NCI-H128 (cell line): ENCODE results near the gene C2orf72.

Experiments
- DNase-seq: peaks from one replicate; lab custom pipeline; 2025; ENCODE audit not compliant: unreplicated experiment; lab: John Stamatoyannopoulos, UW

Gene C2orf72

DNA sequence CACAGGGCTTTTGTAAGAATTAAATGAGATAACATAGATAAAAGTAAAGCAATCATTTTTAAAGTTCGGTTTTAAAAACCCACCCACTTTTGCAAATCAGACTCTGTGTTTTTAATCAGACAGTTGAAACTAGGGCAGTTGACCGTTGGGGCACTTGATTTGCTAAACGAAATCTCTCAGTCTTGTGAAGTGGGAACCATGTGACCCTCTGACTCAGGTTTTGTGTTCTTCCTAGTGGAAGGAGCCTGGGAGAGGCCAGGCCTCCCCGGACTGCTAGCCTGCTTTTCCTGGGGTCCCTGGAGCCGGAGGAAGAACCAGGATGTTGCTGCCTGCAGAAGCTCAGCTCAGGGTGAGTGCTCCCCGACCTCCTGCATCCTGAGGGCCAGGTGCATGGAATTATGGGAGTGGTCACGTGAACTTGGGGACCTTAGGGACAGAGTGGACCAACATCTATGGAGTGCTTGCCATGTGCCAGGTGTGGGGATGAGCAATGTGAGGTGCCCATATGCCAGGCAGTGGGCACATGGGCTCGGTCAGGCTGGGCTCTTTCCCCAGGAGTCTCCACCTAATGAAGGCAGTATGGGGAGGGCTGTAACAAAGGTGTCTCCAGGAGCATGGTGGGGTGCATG lies 3.9 kb downstream of the C2orf72 start:
- DNase-seq, result no peak

DNA sequence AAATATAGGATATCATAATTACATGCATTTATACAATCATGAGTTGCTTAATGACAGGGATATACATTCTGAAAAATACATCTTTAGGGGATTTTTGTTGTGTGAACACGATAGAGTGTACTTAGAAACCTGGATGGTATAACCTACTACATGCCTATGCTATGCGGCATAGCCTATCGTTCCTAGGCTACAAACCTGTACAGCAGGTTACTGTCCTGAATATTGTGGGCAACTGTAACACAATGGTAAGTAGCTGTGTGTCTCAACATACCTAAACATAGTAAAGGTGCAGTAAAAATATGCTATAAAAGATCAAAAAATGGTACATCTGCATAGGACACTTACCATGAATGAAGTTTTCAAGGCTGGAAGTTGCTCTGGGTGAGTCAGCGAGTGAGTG lies 6.5 kb downstream of the C2orf72 start:
- DNase-seq, result no peak

DNA sequence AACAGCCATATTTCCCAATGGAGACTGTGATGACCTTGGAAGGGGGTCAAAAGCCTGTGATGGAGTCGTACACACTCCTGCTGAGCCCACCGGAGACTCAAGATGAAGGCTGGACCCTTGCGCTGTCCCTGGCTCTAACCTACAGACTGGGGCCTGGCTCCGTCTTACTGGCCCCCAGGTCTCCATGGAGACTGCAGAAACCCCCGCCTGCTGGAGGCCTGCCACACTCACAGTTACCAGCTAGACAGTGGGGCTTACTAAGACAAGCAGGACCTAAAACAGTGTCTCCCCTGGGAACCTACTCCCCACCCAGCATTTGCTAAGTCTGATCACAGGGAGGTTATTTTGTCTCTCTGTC lies 9.6 kb downstream of the C2orf72 start:
- DNase-seq, result no peak

DNA sequence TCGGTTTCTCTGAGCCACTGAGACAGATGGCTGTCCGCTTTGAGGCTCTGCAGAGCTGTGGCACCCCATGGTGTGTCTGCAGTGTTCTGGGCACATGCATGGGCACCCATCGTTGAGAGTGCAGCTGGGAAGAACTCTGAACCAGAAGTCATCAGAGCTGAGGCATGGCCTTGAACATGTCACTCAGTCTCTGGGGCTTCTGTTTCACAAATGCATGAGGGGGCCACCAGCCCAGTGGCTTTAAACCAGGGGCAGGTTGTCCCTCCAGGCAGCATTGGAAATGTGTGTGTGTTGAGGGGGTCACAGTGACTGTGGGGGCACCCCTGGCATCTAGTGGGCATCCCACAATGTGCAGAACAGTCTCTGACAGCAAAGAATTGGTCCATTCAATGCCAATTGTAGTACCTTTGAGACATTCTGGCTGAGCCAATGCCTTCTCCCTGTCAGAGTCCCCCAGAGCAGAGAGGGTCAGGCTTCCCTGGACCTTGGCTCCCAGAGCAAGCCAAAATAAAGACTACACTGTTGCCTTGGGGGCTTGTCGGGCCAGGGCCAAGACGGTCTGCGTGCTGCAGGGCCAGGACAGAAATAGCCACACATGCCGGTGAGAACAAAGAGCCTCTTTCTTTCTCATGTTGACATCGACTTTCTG lies 10.1 kb downstream of the C2orf72 start:
- no peak for DNase-seq

DNA sequence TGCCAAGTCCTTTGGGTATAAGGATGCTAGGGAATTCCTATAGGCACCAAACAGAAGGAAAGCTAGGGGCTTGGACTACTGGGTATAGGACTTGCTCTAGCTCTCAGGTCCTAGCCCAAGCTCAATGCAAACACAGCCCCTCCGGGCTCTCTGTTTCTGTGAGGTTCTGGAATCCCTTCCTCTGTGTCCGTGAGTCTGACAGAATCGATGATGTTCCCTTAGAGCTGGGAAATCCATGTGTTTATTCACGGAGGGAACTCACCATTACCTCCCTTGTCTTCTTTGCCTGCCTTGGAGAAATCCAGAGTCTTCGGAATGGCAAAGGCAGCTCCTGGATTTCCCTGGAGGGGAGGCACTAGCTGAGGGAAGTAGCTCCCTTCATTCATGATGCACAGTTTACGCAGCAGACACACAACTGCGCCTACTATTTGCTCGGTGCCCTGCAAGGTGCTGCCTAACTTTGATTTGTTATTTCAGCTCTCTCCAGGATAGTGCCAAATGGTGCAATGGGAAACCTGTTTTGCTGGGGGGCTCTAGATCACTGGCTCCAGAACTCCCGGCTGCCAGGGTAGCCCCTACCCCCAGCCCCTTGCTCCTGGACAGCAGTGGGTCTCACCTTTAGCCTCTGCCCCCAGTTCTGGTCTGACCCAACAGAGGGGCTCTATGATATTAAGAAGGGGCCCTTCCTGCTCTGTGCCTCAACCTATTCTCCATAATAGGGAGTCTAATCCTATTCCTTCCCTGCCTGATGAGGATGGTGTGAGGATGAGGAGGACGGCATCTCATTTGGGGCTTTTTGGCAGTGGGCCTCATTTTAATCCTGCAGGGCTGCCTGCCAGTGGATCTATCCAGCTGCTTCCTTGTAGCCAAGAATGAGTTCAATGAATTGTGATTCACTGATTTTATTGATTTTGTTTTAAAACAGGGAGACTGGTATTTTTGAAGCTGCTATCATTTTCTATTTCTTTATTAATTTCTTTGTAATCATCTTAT lies 10.9 kb downstream of the C2orf72 start:
- DNase-seq, result no peak

DNA sequence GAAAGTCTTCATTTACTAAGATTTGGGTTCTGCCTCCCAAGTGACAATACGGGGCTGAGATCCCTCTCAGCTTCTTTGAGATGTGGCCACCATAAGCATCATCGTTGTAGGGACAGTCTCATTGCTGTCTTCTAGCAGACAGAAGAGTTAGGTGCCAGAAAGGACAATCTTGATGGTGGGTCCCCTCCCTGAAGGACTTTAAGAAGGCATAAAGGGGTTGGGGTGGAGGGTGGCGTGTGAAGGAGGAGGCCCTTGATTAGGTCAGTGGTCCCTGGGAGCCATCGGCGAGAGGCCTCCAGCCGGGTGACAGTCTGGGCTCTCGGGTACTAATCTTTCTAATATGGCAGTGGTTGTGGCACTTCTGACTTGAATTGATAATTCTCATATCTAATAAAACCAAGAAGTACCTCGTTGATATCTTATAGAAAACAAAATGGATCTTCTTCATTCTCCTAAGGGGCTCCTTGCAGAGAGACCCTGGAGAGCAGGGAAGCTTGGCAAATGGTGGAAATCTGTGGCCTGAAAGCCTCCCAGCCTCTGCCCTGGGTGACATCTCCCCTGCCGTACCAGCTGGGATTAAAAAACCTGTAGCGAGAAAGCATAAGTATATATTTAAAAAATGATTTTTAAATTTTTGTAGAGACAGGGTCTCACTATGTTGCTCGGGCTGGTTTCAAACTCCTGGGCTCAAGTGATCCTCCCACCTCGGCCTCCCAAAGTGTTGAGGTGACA lies 12.1 kb downstream of the C2orf72 start:
- DNase-seq, result no peak

DNA sequence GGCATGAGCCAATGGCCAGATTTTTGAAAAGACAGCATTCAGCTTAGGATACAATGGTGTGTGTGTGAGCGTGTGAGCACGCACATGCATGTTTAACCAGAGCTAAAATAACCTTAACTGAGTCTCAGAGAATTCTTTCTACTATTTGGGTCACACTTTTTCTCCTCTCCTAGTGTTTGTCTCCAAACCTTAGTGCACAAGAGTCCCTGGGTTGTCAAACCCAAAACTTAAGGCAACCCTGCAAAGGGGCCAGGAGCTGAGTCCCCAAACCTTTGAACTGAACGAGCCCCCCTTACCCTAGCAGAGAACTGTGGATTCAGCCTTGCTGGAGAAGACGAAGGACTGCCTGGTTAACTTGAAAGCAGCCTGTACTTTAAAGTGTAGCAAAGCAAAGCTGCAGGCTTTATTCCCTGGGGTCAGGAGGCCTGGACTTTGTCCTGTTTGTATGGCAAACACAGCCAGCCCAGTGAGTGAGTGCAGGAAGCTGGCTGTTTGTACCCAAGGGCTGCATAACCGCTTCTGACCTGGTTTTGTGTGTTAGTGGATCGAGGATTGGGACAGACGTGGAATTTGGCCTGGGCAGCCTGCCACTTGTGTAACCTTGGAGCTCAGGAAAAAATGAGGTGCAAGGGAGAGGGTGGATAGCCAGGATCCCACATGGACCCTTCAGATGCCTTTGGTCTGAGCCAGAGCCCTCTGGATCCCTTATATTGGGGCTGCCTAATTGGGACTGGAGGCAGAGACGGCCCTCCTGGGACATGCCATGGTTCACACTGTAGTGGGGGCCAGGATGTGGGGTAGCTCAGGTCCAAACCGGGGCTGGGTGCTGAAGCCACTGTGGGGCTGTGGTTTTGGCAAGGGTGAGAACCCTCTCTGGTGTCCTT lies 12.9 kb downstream of the C2orf72 start:
- no peak for DNase-seq

DNA sequence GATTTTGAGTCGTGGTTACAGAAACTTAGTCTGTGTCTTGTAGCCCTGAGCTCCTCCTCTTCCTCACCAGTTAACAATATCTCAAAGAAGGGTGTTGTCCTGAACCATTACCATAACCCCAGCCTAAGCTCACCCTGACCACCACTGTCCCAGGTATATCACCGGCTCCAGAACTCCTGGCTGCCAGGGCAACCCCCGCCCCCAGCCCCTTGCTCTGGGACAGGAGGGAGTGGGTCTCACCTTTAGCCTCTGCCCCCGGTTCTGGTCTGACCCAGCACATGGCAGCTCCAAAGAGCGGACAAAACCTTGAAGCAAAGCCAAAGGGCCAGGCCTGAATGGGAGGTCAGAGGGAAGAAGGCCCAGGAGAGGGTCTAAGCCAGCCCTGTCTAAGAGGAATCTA lies 13.8 kb downstream of the C2orf72 start:
- DNase-seq, result no peak

DNA sequence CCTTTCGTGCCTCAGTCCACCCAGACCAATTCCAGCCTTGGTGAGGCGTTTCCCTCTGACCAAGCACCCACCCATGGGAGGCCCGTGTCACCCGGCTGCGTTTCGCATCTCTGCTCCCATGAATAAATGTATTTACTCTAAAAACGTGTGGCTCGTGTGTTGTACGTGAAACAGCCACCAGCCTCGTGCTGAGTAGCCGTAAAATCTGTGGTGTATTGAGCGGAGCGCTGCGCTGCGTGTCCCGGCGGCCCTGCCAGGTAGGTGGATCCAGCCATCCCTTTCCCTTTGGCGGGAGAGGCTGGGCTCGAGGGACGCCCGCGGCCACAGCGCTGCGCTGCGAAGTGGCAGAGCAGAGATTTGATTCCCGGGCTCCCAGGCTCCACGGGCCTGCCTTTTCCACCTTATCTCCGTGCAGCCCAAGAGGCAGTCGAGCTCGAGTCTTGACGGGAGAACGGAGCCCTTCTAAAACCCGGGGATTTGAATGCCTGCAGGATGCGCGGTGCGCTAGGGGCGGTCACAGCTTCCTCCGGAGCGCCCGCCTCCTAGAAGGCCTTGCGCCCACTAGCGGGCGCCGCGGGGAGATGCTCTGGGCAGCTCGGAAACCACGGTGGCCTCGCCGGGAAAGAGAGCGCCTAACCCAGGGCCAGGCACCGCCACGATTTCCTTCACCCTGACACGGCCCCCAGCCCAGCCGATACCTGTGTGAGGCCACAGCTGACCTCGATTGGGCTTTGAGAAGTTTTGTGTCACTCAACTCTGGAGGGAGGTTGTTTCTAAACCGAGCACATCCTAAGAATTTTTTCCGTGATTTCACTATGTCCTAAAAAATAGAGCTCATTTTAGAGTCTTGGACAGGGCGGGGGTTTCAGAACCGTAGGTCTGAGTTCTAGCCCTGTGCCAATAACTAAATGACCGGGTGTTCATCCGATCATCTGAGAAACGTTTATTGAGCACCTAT lies 15.4 kb downstream of the C2orf72 start:
- DNase-seq, result peak; percentile 29

DNA sequence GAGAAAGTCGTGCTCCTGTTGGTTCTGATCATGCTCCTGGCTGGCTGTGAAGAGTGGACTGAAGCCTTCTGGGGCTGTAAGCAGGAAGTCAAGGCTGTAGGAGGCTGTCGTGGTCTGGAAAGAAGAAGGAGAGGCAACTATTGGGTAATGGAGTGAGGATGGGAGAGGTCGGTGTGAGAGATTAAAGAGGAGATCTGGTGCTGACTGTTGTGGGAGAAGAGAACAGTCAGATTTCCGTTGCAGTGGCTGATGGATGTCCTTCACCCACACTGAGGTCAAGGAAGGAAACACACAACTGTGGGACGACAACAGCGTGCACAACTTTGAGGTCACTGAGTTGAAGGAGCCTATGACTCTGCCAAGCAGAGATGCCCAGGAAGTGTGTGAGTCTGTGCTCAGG lies 16.5 kb downstream of the C2orf72 start:
- no peak for DNase-seq

DNA sequence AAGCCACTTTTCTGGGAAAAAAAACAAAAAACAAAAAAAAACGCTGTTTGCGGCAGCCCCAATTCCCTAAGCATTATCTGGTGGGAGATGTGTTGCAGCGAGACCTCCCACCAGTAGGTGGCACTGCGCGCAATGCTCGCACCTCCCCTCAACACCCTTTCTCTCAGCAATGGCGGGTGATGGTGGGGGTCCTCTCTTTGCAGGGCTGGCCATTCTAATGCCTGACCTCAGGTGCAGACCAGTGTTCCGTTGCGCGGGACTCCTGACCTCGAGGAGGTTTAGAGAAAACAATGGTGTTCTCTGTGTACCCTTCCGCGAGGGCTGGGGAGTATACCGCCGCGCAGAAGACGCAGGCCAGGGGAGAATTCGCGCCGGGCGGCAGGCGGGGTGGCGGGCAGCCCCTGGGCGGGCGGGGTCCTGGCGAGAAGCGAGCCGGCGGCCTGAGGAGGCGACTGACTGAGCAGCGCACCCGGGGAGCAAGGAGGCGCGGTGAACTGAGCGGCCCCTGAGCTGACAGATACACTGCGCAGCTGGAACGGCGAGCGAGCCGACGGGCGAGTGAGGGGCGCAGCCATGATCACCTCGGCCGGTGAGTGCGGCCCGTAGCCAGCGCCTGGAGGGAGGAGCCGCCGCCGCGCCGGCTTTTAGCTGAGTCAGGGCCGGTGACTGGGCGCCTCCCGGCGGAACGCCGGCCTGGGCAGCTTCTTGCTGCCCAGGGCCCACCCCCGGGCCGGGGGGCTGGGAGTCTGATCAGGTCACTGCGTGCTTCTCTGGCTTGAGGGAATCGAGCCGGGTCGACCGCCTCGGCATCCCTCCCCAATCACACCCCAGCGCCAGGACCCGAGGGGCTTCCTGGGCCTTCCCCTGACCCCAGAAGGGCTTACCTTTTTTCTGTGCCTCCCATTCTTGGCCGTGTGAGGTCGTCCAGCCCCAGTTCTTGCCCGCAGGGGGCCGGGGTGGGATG lies 19.4 kb downstream of the C2orf72 start, which contains the start of gene PSMD1:
PSMD1 (plus strand) TSS at position 415 of the 964 bp plus-strand sequence; CDS start at position 574, 159 bp downstream.
- DNase-seq, result peak; percentile 58

DNA sequence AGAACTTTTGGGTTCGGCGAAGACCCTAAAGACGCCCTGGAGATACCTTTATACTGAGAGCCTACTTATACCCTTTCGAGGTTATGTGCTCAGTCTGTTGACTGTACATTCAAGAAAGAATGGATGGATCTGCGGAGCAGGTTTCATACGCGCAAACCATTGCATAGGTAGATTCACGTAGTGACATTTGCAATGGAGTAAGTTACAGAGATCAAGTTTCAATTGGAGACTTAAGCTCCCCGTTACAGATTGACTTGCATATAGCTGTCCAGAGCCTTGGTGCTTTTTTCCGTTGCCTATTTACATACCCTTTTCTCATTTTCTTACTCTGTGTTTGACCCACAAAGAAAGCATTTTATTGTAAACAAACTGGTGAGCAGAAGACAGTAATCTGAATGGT lies 20.3 kb downstream of the C2orf72 start:
- no peak for DNase-seq

DNA sequence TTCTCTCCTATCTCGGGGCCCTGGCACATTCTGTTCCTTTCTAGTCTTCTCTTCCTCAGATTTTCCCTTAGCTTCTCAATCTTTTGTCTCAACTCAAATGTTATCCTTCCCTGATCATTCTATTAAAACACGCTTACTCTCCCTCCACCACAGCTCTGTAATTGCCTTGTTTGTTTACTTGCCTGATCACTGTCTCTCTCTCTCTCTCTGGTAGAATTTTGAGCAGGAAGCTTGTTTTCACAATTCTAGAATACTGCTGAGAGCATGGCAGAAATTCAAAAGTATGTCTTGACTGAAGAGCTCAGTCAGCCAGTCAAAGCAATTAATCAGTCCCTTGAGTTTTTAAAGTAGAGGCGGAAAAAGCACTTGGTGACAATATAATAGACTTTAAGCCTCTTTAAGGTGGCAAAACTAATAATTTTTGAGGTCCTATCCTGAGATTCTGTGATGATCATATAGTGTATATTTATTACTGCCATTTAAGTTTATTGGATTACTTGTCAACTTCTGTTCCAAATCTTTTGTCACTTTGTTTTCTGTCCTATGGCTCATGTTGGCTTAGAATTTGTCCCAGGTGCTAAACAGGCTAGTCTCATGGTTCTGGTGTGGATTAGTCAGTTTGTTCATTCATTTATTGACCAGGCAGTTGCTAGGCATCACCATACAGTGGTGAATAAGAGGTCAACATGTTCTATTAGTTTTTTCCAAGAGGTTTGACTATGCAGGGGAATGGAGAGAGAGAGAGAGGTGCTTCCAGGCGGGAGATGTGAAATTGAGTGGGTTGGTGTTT lies 21.6 kb downstream of the C2orf72 start:
- DNase-seq, result no peak

DNA sequence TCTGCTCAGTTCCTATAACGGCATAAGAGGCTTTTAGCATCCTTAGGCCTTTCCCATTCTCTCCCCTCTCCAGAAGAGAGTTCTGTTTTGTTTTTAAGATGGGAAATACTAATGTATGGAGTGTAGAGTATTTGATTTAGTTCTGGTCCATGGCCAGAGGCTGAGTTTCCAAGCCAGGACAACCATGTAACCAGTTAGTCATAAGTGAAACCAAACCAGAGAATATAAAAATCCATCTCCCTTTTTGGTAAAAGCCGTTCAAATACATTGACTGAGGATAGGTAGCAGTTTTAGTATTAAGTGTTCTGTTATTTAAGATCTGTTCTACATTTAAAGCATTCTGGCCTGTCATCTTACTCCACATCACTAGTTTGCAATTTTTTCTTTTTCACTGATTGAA lies 22.4 kb downstream of the C2orf72 start:
- no peak for DNase-seq

DNA sequence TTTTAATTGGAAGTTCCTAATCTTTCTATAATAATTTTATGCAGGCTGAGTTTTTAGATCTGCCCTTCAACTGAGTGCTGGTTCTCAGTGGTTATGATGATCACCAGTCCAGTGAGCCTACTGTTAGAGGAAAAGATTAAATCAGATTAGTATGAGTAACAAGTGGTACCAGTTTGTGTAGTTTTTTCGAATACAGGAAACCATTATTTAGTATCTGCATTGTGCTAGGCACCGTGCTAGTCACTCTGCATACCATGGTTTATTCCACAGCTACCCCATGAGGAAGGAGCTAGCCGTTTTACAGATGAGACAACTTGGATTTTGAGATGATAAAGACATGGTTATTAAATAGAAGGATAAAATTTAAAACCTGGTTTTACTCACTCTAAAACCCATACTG lies 25.5 kb downstream of the C2orf72 start:
- no peak for DNase-seq

DNA sequence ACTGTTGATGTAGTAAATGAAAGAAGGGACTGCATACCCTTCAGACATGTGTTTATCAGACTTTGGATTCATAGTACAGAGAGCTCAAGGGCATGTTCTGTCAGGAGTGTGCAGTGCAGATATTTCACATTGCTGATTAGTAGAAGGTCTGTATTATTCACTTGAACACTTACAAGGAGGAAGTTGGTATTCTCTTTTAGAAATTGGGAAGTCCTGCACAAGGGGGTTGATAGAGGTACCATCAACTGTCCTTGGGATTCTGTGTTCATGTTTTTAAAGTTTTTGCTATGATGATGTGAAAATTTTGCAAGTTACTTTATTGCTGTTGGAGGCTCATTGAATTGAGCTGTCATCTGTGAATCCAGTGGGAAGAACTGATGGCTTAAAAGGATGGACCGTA lies 26.0 kb downstream of the C2orf72 start:
- no peak for DNase-seq

DNA sequence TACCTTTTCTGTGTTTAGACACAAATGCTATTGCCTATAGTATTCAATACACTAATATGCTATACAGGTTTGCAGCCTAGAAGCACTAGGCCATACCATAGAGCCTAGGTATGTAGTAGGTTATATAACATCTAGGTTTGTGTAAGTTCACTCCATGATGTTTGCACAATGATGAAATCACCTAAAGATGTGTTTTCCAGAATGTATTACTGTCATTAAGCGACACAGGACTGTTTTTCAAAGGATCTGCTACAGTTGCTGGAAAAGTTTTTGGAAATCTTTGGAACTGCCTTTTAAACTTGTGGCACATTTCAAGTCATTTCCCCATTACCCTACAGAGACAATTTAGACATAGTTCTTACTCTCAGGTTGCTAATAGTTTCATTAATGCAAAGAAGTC lies 28.6 kb downstream of the C2orf72 start:
- no peak for DNase-seq
